ENCODE results near the gene GUSB. TPM values are rescaled to one million over a fixed set of nuclear protein-coding genes. Genes with fewer than 3 reads are reported as not detected.

The GUSB gene
- total RNA-seq, 1 experiment from 2014 or later: 62.0 TPM

GRCh38 chr7:66015440-66016130 lies 33.6 kb upstream of the GUSB start:
- H3K27ac Mint-ChIP-seq: peak overlapping the region in 1 of 3 experiments; percentile 65; a peak in 1 of 7 replicates
- H4K5ac ChIP-seq (ENCODE audit: insufficient read length, low read depth, low read length): no peak overlapping the region
- no peaks in the 10 kb centered on the region for H3K4me1 ChIP-seq (ENCODE audit: insufficient read depth, low read length)
- no peak overlapping the region for H2BK15ac ChIP-seq (ENCODE audit: low read depth, low read length)
- H2BK20ac ChIP-seq (ENCODE audit: low read depth, low read length, poor library complexity, severe bottlenecking): no peak overlapping the region
- no peak overlapping the region for H3T11ph ChIP-seq (ENCODE audit: low read length)
- H2BK120ac ChIP-seq (ENCODE audit: low read depth, low read length, poor library complexity, severe bottlenecking): no peak overlapping the region
- H3K4me2 ChIP-seq (ENCODE audit: insufficient read depth, insufficient read length, low read length): no peak overlapping the region
- no peak overlapping the region for H3K18ac ChIP-seq (ENCODE audit: insufficient read length, low read depth, low read length)
- H3K9me3 ChIP-seq (ENCODE audit: control insufficient read depth, low read depth, low read length): no peaks in the 10 kb centered on the region
- no peaks in the 10 kb centered on the region for H3K36me3 Mint-ChIP-seq (ENCODE audit: insufficient read depth in 1 of 3, low read depth in 3 of 3)
- DNase-seq: no peak
- H2BK5ac ChIP-seq (ENCODE audit: insufficient read length, low read length): no peak overlapping the region
- H3K27me3 ChIP-seq (ENCODE audit: insufficient read depth, low read length): no peaks in the 10 kb centered on the region
- no peak overlapping the region for H4K8ac ChIP-seq (replicated peaks; ENCODE audit: insufficient read length, low read depth, low read length)
- 0 out of 4 replicates have a peak, but pooled peaks cover 0 to 4% of the 10 kb centered on the region in 2 experiments for H3K4me1 Mint-ChIP-seq
- no peaks in the 10 kb centered on the region for H3K9me3 Mint-ChIP-seq
- H2AFZ ChIP-seq (ENCODE audit: low read length): no peak overlapping the region
- WGBS (ENCODE audit: extremely low coverage, insufficient read length, low lambda C conversion rate): no CpG with 5 or more reads among the region's 8 CpGs
- no peak overlapping the region for H3K9ac ChIP-seq (ENCODE audit: extremely low read depth, insufficient read length, low read length)
- H2BK12ac ChIP-seq (ENCODE audit: insufficient read length, low read depth, low read length): no peak overlapping the region
- no peaks in the 10 kb centered on the region for H4K20me1 ChIP-seq (ENCODE audit: control insufficient read depth, insufficient read depth, insufficient read length)
- no peak overlapping the region for H4K91ac ChIP-seq (ENCODE audit: insufficient read length, low read depth, low read length)
- no peak overlapping the region for H2AK5ac ChIP-seq (ENCODE audit: insufficient read length, low read length)
- H3K79me1 ChIP-seq (ENCODE audit: insufficient read depth, low read depth, low read length, poor library complexity, severe bottlenecking): no peaks in the 10 kb centered on the region
- no peak overlapping the region for H3K4me3 Mint-ChIP-seq
- H3K27ac ChIP-seq (ENCODE audit: insufficient read length, low read depth, low read length): no peak overlapping the region
- no peak overlapping the region for H3K4ac ChIP-seq (ENCODE audit: low read depth, low read length)
- no peaks in the 10 kb centered on the region for H3K79me2 ChIP-seq (ENCODE audit: insufficient read depth, low read length)
- no peak overlapping the region for H3K23ac ChIP-seq (ENCODE audit: insufficient read length, low read depth, low read length)
- no peak overlapping the region for H3K14ac ChIP-seq (ENCODE audit: insufficient read depth, low read length)
- H3K27me3 Mint-ChIP-seq (ENCODE audit: low read depth): peaks cover 5% of the 10 kb centered on the region
- TF ChIP-seq CTCF (conservative IDR thresholded peaks at IDR 0.05): no peak
- no peaks in the 10 kb centered on the region for H3K23me2 ChIP-seq (ENCODE audit: insufficient read length, low read depth, low read length, poor library complexity, severe bottlenecking)
- no peak overlapping the region for H3K56ac ChIP-seq (ENCODE audit: insufficient read length, low read depth, low read length)
